DMS153 treated with DMSO at 0.1 percent for 48 hours (cell line): ENCODE results near the gene RXRB.
"Not testable (repeated sequence)": the region's sequence is repeated elsewhere in the genome, so short reads cannot be mapped to it uniquely, and the experiment has no call there.

Source experiments
- DNase-seq: peaks from one replicate; lab custom pipeline; 2025; ENCODE audit not compliant: unreplicated experiment; lab: John Stamatoyannopoulos, UW

Gene RXRB

DNA sequence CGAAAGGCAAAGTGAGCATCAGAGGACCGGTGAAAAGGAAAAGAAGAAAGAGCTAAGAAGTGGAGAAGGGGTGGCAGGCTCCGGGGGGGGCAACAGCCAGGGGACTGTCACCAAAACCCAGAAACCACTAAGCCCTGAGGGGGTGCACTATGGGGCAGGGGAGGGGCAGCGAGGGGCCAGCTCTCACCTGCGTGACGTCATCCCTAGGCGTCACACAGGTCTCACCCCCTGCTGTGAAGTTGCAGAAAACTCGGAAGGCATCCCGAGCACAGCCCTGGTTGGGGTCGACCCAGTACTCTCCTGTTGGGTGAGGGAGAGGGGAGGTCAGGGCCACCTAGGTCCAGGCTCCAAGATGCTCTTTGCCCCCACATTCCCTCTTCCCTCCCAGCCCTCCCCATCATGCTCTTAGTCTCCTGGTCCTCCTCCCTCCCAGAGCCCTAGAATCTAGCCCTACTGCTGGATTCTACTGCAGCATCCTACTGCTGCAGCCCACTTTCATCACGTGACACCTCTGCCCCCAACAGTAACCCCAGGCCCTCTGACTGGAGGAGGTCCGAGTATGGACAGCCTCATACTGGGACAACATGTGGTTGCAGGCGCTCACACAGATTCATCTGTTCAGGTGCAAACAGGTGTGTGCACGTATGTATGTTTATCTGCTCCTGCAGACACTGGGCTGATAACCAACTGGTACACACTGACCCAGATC lies 35.6 kb downstream of the RXRB start:
- no peak for DNase-seq

GRCh38 chr6:33164176-33164575 lies 36.3 kb downstream of the RXRB start:
- DNase-seq, result no peak

DNA sequence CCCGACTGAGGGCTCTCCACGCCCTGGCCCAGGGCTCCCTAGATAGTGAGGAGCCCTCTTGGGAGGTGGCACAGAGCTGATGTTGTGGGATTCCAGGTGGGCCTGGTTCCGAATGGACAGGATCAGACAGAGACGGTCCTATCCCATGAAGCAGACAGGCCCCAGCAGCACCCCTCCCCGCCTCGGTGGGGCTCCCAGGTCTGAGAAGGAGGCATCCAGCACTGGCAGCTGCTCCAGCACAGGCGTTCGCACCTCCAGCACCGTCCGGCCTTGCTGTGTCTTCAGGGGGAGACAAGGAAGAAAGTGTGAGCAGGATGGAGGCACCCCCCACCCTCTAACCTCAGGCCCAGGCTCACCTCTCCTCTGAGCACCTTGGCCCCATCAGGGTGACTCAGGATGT lies 36.9 kb downstream of the RXRB start:
- DNase-seq, result no peak

DNA sequence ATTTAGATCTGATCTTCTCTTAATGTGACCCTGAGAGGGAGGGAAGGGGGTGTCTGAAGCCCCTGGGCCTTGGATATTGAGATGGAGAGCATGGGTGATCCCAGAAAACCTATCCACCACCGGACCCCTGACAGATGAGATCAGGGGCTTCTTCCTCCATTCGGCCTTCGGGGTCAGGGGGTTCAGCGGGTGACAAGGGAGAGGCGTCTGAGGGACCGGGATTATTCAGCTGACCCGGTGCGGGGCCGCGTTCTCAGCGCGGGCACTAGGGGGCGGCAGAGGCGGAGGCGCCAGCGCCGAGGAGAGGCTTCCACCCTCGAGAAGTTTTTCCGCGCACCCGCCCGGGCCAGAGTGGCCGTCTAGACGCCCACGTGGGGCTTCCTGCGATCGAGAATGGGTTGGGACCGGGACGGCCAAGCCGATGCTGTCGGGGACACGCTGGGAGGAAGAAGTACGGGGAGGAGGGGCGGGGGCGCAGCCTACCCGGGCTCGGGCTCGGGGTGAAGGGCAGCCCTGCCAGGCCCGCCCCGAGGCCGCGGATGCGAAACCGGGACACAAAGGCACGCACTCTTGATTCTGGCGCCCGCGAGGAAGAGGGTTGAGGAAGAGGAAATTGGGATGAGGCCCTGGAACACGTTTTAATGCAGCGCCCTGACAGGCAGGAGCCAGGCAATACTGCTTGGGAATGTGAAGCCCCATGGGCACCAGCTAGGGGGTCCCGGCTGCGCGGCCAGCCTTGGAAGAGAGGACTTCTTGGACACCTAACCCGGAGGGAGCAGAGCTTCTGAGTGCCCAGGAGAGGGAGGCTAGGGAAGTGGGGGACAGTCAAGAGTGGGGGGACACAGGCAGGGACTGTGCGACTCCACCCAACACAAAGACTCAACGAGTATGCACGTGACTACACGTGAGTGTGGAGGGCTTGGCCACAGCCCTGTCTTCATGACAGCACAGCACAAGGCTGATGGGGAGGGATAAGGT lies 38.8 kb downstream of the RXRB start:
- peak; percentile 29 for DNase-seq

- DNase-seq, result no peak
These were observed 39.6 kb downstream of the RXRB start for GRCh38 chr6:33160728-33161344.

GRCh38 chr6:33160096-33160495 lies 40.4 kb downstream of the RXRB start:
- no peak for DNase-seq

- DNase-seq, result no peak
These were observed 43.5 kb downstream of the RXRB start for GRCh38 chr6:33156964-33157363.

- DNase-seq, result no peak
These were observed 43.9 kb downstream of the RXRB start for GRCh38 chr6:33156561-33156960.

GRCh38 chr6:33154349-33154748 lies 46.1 kb downstream of the RXRB start:
- no peak for DNase-seq

GRCh38 chr6:33151050-33151449 lies 49.4 kb downstream of the RXRB start:
- no peak for DNase-seq

- not testable (repeated sequence) for DNase-seq
These were observed 49.9 kb downstream of the RXRB start for GRCh38 chr6:33150560-33150959.

DNA sequence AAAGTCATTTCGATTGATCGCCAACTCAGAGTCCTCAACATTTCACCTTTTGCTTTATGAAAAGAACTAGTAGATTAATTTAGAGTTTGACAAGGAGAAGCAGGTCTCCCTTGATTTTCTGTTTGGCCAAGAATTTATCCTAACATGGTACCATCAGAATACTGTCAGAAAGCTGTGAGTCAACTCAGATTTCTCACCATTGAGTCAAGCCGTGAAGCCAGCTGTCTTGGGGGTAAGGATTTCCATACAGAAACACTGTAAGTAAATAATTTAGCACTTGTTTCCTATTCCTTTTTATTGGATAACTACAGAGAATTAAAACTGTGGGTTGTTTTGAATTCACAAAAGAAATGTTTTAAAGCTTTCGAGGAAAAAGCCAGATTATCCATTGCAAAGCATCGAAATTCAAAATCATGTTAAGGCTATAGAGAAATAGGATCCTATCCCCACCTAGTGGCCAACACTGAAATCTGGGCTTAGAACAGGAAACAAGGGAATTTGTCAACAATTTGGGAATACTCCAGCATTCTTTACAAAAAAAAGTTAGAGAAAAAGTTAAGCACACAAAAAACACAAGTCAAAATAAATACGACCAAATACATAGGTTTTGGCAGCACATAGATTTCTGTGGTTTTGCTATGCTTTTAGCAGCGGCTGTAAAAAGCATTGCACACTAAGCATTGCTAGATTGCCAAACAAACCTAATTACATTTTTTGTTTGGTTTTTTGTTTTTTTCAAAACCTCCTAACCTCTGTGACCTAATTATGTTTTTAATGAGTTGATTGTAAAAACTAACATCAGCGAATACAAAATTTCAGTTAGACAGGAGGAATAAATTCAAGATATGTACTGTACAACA lies 52.4 kb downstream of the RXRB start:
- peak; percentile 25 for DNase-seq

GRCh38 chr6:33144373-33144772 lies 56.1 kb downstream of the RXRB start:
- no peak for DNase-seq
